ENCODE data around the gene RABGAP1.

DNA sequence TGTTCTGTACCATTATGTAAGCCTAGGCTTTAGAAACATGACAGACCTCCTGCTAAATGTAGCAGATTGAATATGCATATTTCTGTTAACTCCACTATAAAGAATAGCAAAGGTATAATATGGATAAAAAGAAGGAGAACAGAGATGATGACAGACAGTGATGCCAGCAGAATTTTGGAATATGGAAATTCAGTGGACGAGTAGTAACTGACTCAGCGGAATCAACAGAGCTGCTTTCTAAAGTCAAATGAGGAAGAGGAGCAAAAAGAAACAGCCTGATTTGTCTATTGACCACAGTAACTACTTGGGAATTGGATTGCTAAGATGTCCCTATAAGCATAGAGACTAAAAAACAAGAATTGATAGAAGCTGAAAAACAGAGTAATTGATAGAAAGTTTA is 100.7 kb downstream of the RABGAP1 start:
- TF ChIP-seq CTCF (IDR thresholded peaks at IDR 0.05) (no peak), POLR2A (IDR thresholded peaks at IDR 0.05) (no peak)
